NCI-H2227 (cell line): ENCODE data around the gene CPB2.

Experiments used
- DNase-seq: peaks from one replicate; lab custom pipeline; 2025; ENCODE audit not compliant: unreplicated experiment; lab: John Stamatoyannopoulos, UW

Gene CPB2

DNA sequence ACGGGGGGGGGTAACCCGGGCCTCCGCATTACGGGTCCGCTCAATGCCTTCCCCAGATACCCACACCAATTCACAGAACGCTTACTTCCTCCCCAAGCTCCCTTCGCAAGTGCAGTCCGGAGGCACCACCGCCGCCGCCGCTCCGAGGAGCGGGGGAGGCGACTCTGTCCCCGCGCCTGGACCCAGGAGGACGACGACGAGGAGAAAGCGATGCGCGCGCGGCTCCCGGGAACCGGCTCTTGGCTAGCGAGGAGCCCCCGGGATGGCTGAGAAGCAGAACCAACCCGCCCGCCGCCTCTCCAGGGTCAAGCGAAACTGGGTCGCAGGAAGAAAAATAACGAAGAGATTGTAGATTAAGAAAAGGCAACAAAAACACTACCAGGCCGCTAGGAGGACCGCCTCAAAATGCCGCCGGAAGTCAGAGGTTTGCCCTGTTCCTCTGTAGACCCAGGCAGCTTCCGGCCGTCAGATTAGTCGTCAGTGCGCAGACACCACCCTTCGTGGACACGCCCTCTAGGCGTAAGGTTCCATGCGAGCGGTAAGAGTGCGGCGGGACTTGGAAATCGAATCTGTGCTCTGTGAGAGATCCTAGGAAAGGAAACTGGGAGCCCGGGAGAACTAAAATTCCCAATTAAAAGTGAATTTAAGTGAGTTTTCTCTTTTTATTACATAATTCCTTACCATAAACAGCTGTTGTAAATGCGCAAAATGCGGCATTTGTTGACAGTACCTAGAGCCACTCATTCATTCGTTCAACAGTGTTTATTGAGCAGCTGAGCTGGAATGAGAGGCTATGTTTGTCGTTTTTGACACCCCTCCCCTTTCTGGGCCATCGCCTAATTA is 52.3 kb downstream of the CPB2 start, which contains the start of gene ZC3H13:
TSS of gene ZC3H13 (minus strand) at position 428 of the 843 bp plus-strand sequence. CDS start 7,239 bp downstream, outside the sequence.
- DNase-seq = peak; percentile 92

DNA sequence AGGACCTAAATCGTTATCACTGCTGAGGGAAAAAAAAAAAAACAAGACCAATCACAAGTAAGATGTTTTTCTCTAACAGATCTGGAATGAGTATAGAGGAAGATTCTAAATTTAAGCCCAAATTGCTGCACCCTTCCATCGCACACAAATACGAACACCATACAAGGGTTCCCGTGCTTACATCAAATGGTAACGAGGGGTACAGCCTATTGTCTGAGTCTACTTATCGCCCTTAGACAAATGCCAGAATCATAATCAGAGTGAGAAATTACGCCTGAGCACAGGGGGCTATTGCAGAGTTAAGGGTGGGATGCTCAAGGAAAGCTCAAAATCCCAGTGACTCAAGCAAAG is 52.9 kb downstream of the CPB2 start:
- no peak for DNase-seq

DNA sequence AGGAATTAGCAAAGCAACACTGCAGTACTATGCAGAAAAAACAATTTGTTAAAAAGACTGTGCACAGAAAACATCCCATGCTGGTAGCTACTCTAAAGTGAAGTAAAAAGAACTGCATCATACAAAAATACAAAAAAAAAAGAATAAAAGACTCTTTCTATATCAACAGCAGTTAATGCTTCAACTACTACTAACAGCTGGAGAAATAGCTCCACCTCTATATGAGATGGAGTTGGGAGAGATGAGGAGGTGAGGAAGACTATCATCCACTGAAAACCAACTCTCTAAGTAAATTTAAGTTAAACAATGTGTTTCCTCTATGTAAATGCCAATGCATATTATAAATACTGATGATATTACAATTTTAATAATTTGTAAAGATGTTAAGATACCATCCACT is 54.1 kb downstream of the CPB2 start:
- DNase-seq = no peak

DNA sequence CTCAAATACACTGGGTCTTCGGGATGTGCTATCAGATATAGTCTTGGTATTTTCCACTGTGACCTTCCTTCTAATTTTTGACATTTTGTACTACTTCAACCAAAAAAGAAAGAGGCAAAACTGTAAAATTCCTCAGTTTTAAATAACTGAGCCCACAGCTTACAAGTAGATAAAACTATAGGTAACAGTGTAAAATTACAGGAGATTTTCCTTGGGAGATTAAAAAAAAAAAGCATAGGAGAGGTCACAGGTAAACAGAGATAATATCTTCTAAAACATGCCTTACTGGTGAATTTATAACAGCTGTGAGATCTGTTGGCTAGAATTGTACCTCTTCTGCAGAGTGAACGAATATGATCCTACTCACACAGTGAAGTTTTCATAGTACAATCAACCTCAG is 59.4 kb downstream of the CPB2 start:
- no peak for DNase-seq

DNA sequence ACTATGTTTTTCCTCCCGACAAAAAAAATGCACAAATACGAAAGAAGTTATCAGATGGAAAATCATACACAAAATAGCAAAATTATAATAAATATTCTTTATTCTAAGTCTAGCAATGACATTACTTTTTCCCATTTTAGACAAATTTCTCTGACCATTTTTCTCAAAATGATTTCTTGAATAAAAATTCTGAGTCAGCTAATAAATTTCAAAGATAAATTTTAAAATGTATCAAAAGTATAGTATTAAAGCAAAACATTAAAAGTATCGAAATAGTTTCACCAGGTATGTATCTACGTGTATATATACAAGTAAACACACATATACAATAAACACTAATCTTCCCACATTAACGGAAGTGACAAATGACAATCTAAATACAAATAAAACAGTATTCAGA is 61.2 kb downstream of the CPB2 start:
- DNase-seq = no peak

DNA sequence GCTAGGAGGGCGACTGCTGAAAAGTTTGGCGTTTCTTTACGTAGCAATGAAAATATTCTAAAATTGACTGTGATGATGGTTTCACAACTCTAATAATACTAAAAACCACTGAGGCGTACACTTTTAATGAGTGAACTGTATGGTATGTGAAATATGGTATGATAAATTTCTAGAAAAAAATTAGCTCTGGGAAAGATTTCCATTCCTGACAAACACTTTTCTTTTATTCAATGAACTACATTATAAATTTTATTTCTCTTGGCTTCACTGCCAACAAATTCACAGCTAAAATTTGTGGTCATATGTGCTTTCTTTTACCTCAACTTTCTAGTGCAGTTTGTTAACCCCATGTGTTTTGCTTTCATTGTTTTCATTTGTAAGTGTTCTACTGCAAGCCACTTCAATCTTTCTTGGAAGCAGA is 63.4 kb downstream of the CPB2 start:
- no peak for DNase-seq

DNA sequence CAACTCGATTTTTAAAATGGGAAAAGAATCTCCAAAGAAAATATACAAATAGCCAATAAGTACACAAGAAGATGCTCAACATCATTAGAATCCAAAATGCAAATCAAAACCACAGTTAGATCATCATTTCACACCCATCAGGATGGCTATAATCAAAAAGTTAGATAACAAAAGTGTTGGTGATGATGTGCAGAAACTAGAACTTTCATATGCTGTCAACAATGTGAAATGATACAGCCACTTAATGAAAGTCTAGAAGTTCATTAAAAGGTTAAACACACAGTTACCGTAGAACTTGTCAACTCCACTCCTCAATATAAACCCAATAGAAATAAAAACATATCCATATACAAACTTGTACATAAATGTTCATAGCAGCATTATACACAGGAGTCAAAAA is 64.1 kb downstream of the CPB2 start:
- DNase-seq = no peak

DNA sequence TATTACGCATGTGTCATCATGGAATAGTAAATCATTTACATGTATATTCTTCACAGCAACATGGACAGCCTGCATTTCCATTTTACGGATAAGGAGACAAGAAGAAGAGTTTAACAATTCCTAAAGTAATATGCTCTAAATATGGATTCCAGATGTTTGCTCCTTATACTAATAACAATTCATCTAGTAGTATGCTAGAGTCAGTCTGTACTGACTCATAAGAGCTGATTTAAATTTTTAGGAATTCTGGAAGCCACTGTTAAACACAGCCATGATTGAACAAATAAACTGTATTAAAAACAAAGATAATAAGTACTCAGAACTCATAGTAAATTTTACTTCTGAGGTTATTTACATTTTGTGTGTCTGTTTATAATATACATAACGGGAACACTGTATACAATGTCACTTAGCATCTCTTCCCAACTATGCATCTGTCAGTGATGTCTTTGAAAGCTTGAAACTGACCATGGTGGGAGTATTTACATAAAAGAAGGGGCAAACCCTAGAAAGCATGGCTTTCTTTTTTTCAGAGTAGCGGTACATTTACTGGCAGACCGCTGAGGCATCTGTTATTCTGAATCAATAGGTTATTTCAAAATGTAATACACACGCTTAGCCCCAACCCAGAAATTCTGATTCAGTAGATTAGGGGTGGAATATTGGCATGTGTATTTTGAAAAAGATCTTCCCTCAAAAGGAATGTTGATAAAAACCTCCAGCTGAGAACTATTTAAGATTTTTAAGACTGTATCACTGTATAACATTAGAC is 65.2 kb downstream of the CPB2 start:
- DNase-seq = no peak

DNA sequence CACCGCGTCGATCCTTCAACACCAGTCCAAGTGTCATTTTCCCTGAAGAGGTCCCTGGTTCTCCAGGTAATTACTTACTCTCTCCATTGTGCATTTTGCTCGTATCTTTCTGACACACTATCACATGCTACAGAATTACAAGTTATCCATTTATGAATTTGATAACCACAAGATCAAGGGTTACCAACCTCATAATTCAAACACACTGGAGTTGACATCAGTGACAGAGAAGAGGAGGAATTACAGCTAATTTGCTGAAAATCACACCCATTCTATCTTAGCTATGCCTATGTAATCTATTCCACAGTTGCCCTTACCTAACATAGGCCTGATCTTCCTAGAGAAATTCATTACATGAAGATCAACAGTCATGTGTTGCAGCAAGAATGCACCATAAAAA is 66.5 kb downstream of the CPB2 start:
- DNase-seq = no peak

DNA sequence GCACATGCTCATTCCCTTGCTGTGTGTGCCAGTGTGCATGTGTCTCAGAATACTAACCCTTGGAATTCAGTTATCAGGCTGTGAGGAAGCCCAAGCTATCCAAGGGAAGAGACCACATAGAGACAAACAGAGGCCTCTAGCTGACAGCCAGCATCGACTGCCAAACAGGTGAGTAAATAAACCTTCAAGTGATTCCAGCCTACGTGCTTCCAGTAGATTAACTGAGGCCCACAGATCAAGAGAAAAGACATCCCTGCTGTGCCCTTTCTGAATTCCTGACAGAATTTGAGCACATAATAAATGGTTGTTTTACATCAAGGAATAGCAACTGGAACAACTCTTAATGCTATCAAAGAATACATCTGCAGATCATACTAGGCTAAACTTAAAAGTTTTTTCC is 69.8 kb downstream of the CPB2 start:
- no peak for DNase-seq

DNA sequence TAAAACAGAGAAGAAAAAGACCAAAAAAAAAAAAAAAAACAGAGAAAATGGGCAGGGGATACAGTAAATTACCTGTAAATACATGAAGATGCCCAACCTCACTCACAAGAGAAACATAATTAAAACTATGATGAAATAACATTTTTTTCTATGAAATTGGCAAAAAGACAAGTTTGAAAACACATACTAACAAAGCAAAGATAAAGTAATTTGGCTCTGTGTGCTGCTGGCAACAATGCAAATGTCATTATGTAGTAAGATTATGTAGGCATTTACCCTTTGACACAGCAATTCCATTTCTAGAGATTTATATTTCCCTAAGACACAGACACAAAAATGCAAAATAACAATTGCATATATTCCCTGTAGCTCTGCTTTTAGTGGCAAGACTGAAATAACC is 72.5 kb downstream of the CPB2 start:
- no peak for DNase-seq

DNA sequence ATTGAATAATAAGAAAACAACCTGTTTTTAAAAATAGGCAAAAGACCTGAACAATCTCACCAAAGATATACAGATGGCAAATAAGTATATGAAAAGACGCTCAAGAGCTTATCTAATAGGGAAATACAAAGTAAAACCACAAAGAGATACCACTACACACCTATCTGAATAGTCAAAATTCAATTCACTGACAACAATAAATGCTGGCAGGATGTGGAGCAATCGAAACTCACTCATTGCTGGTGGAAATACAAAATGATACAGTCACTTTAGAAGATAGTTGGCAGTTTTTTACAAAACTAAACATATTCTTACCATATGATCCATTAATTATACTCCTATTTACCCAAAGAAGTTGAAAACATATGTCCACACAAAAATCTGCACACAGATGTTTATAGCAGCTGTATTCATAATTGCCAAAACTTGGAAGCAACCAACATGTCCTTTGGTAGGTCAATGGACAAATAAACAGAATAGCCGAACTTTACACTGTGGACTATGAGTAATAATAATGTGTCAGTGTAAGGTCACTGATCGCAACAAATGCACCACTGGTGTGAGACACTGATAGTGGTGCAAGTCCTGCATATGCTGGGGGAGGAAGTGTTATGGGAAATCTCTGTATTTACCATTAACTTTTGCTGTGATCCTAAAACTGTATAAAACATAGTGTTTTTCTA is 73.1 kb downstream of the CPB2 start:
- DNase-seq = no peak

DNA sequence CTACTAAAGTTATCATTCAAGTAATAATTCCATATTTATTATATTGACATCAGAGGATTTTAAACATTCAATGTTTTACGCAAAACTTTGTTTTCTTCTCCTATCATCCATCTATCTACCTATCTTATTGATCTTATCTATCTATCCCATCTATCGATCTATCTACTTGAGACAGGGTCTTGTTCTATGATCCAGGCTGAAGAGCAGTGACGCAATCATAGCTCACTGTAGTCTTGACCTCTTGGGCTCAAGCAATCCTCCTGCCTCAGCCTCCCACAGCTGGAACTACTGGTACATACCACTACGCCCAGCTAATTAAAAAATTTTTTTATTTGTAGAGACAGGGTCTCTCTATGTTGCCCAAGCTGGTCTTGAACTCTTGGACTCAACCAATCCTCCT is 79.7 kb downstream of the CPB2 start:
- no peak for DNase-seq

DNA sequence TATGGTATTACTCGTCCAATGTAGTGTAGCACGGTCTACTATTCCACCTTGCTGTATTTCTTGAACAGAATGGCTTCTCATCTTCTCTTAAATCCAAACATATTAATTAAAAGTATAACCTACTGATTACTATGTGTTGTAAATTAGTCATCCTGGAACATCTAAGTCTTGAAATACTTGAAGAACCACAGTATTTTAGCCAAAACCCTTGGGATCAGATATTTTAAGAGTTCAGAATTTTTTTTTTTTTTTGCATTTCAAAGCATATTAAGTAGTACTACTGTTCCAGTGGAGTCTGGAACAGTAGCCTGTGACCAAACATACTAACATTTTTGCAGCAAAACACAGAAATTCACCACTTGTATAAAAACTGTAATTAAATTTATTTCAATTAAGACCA is 82.4 kb downstream of the CPB2 start:
- DNase-seq = no peak

DNA sequence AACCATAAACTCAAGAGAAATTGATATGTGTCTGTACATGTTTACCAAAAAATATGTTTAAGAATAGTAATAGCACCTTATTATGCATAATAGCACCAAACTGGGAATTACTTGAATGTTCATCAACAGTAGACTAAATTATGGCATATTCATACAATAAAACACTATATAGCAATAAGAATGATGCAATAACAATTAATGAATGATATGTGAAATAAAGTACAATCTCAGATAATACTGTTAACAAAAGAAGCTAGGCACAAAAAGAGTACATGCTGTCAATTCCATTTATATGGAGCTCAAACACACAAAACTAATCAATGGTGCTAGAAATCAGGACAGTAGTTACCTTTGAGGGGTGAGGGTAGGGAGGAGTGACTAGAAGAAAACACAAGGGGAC is 88.6 kb downstream of the CPB2 start:
- DNase-seq = no peak

DNA sequence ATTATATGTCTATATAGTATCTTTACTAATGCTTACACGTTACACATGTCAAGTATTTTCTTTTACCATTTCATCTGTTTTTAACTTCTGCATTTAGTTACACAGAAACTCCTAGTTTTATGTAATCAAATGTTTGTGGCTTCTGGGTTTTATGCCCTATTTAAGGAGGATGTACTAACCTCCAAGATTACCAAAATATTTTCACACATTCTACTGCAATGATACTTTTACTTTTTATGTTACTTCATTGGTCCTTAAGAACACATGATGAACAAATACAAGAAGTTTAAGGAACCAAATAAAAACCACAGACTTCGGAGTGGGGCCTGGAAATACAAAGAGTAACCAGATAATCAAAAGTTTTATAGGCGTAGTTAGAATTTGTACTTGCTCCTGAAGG is 89.5 kb downstream of the CPB2 start:
- no peak for DNase-seq

DNA sequence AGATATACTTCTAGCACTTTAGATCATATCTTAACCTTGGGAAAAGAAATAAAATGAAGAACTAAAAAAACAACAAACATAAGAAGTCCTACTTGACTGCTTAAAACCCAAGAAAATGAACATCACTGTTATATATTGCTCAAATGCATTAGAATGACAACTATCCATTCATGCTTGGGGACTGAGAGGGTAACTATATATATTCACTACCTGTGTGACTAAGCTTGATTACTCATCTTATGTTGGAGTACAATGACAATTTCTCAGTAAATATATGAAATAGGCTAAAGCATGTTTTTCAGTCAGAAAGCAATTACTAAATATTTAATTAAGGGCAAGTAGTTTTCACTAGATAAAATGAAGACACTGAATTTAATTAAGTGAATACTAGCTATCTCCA is 92.4 kb downstream of the CPB2 start:
- DNase-seq = no peak

DNA sequence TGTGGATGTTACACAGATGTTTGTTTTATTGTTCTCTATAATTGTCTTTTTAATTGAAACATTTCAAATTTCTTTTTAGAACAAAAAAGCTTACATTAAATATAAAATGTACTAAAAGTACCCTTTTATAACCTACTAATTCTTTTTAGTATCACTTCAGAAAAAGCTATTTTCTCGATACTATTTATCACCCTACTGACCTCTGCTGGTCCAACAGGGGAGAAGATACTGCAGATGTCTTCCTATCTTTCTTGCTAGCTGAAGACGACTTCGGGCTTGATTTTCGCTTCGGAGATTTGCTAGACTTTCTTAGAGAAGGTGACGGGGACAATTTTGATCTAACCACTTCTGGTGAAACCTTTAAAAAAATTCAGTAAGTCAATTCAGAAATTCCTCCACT is 94.7 kb downstream of the CPB2 start:
- peak; percentile 4 for DNase-seq

DNA sequence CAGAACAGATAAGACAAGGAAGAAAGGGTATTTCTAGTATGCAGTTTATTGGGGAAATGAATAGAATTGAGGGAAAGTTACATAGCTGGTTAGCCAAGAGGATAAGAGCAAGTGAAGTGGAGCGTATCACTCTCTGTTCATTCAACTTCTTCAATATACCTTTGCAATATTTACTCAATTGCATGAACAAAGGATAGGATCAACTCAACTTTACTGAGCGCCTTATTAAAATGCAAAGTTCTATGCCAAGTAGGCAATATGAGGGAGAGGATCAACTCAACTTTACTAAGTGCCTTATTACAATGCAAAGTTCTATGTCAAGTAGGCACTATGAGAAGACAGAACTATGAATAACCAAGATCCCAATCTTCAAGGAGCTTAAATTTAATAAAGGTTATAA is 96.2 kb downstream of the CPB2 start:
- DNase-seq = no peak

DNA sequence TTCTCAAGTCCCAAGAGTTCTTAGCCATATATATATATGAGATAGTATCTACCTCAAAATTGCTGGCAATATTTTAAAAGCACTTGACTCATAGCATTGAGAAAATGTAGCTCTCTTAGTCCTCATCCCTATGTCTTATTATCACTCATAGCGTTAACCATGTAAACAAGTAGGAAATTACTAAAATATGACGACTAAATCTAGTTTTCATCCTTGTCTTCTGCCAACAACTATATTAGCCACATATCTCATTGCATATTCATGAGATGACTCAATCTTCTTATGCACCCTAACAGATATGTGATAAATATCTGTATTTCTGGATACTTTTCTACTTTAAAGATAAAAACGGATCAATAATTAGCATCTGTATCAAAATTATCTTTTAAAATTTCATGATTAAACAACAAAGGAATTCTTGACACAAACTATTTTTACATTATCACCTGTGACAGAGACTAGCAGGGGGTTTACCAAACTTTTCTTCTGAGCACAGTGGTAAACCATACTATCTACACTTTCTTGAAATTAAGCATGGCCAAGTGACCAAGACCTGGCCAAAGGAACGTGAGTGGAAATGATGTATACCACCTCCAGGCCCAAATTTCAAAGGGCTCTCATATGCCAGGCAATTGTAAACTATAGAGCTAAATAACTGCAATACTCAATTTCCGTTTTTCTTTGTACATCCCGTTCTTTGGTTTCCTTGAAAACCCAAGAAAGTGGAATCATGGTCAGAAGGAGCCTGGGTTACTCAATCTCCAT is 98.0 kb downstream of the CPB2 start:
- DNase-seq = no peak

DNA sequence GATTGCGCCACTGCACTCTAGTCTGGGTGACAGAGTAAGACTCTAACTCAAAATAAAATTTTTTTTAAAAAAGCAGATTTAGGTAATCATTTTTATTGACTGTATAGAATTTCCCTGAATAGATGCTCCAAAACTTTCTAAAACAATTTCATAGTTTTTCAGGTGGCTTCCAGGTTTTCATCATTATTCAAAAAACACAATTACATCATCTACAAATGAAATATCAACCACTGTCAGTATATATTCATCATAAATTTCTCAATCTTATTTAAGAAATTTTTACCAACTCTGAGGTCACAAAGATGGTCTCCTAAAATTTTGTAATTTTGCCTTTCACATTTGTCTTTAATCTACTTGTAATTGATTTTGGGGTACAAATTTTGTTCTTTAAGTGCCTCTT is 100.3 kb downstream of the CPB2 start:
- DNase-seq = no peak
